Right lobe of liver (tissue), 4 donors: ENCODE results near the gene EDNRB.

Experiments
- CTCF ChIP-seq, 4 donors: fragments of 200-600 bp in 3 of 4; fragments of 450-650 bp in 1 of 4; IDR thresholded peaks; one replicate each; pipeline versions ENCODE4 v1.5.1 to v1.8.0; 2016 to 2022; ENCODE audit warnings: antibody characterized with exemption in 4 of 4, mild to moderate bottlenecking in 2 of 4
- POLR2A ChIP-seq: fragments of 450-650 bp; IDR thresholded peaks from one replicate; pipeline ENCODE4 v1.6.1; 2017; ENCODE audit warnings: antibody characterized with exemption, mild to moderate bottlenecking
- donor health status: DM: no; HTN: no; CAD: no.
- donor health status: DM: no; HTN: no; CAD: no.
- donor health status: DM: no; HTN: yes; CAD: no.

- TF ChIP-seq CTCF (IDR thresholded peaks at IDR 0.05): no peak
- TF ChIP-seq POLR2A: no peak
Measured at GRCh38 chr13:77872995-77873394, 45.6 kb downstream of the EDNRB start.
